ENCODE measurements around the gene COL21A1.

The COL21A1 gene

GRCh38 chr6:56232436-56232835 lies 14.9 kb downstream of the COL21A1 start:
- Histone ChIP-seq H3K27ac (ENCODE audit: low read depth, low read length) (no peak overlapping the region), H4K8ac (ENCODE audit: low read depth, low read length) (no peak overlapping the region), H3K4me3 (ENCODE audit: low read length) (no peak overlapping the region), H3K4me2 (ENCODE audit: low read length) (no peak overlapping the region), H3K4me1 (ENCODE audit: control insufficient read depth, low read depth, low read length) (no peaks in the 10 kb centered on the region), H2AK5ac (ENCODE audit: low read length) (no peak overlapping the region), H3K9ac (ENCODE audit: low read length) (no peak overlapping the region), H2BK120ac (ENCODE audit: low read depth, low read length) (no peak overlapping the region), H3K18ac (ENCODE audit: low read length) (no peak overlapping the region), H3K56ac (ENCODE audit: low read length) (no peak overlapping the region), H3K27me3 (ENCODE audit: insufficient read depth, low read length, poor library complexity) (no peaks in the 10 kb centered on the region), H4K5ac (ENCODE audit: low read length) (no peak overlapping the region), H2BK5ac (ENCODE audit: low read length) (no peak overlapping the region), H3K23ac (ENCODE audit: low read length) (no peak overlapping the region), H3K36me3 (ENCODE audit: control insufficient read depth, insufficient read depth, low read length) (no peaks in the 10 kb centered on the region), H3K79me1 (ENCODE audit: low read length) (no peaks in the 10 kb centered on the region), H2BK15ac (replicated peaks; ENCODE audit: low read depth) (no peak overlapping the region), H3K79me2 (ENCODE audit: control insufficient read depth, insufficient read depth, low read length) (no peaks in the 10 kb centered on the region), H3K4ac (ENCODE audit: low read depth, low read length) (no peak overlapping the region)
- DNase-seq, result no peak
- no CpG with 5 or more reads among the region's 2 CpGs for WGBS (ENCODE audit: extremely low coverage, insufficient coverage, low lambda C conversion rate)

- H2BK120ac ChIP-seq (ENCODE audit: low read depth, low read length), result no peak overlapping the region
- H4K8ac ChIP-seq (ENCODE audit: low read depth, low read length), result no peak overlapping the region
- no peak overlapping the region for H3K4me3 ChIP-seq (ENCODE audit: low read length)
- no peak overlapping the region for H2BK5ac ChIP-seq (ENCODE audit: low read length)
- H3K9ac ChIP-seq (ENCODE audit: low read length), result no peak overlapping the region
- no peaks in the 10 kb centered on the region for H3K4me1 ChIP-seq (ENCODE audit: control insufficient read depth, low read depth, low read length)
- H3K36me3 ChIP-seq (ENCODE audit: control insufficient read depth, insufficient read depth, low read length), result no peaks in the 10 kb centered on the region
- no peak overlapping the region for H4K5ac ChIP-seq (ENCODE audit: low read length)
- no peak overlapping the region for H3K4ac ChIP-seq (ENCODE audit: low read depth, low read length)
- H3K4me2 ChIP-seq (ENCODE audit: low read length), result no peak overlapping the region
- no peak for DNase-seq
- H3K23ac ChIP-seq (ENCODE audit: low read length), result no peak overlapping the region
- H2BK15ac ChIP-seq (replicated peaks; ENCODE audit: low read depth), result no peak overlapping the region
- H3K27ac ChIP-seq (ENCODE audit: low read depth, low read length), result no peak overlapping the region
- no peaks in the 10 kb centered on the region for H3K27me3 ChIP-seq (ENCODE audit: insufficient read depth, low read length, poor library complexity)
- no peaks in the 10 kb centered on the region for H3K79me2 ChIP-seq (ENCODE audit: control insufficient read depth, insufficient read depth, low read length)
- H3K18ac ChIP-seq (ENCODE audit: low read length), result no peak overlapping the region
- no peak overlapping the region for H2AK5ac ChIP-seq (ENCODE audit: low read length)
- H3K79me1 ChIP-seq (ENCODE audit: low read length), result no peaks in the 10 kb centered on the region
- no peak overlapping the region for H3K56ac ChIP-seq (ENCODE audit: low read length)
These were observed 15.6 kb downstream of the COL21A1 start for GRCh38 chr6:56231827-56232226.

- H3K79me1 ChIP-seq (ENCODE audit: low read length), result no peaks in the 10 kb centered on the region
- H2BK5ac ChIP-seq (ENCODE audit: low read length), result no peak overlapping the region
- no peaks in the 10 kb centered on the region for H3K79me2 ChIP-seq (ENCODE audit: control insufficient read depth, insufficient read depth, low read length)
- H3K27ac ChIP-seq (ENCODE audit: low read depth, low read length), result no peak overlapping the region
- no peak overlapping the region for H3K18ac ChIP-seq (ENCODE audit: low read length)
- H4K5ac ChIP-seq (ENCODE audit: low read length), result no peak overlapping the region
- no peaks in the 10 kb centered on the region for H3K27me3 ChIP-seq (ENCODE audit: insufficient read depth, low read length, poor library complexity)
- H3K23ac ChIP-seq (ENCODE audit: low read length), result no peak overlapping the region
- H3K9ac ChIP-seq (ENCODE audit: low read length), result no peak overlapping the region
- no peak overlapping the region for H4K8ac ChIP-seq (ENCODE audit: low read depth, low read length)
- no peak overlapping the region for H3K4ac ChIP-seq (ENCODE audit: low read depth, low read length)
- no peak overlapping the region for H3K56ac ChIP-seq (ENCODE audit: low read length)
- H3K4me2 ChIP-seq (ENCODE audit: low read length), result no peak overlapping the region
- H3K4me3 ChIP-seq (ENCODE audit: low read length), result no peak overlapping the region
- no CpG with 5 or more reads among the region's 4 CpGs for WGBS (ENCODE audit: extremely low coverage, insufficient coverage, low lambda C conversion rate)
- H3K4me1 ChIP-seq (ENCODE audit: control insufficient read depth, low read depth, low read length), result no peaks in the 10 kb centered on the region
- H3K36me3 ChIP-seq (ENCODE audit: control insufficient read depth, insufficient read depth, low read length), result no peaks in the 10 kb centered on the region
- H2BK15ac ChIP-seq (replicated peaks; ENCODE audit: low read depth), result no peak overlapping the region
- no peak overlapping the region for H2BK120ac ChIP-seq (ENCODE audit: low read depth, low read length)
- no peak overlapping the region for H2AK5ac ChIP-seq (ENCODE audit: low read length)
- no peak for DNase-seq
These were observed 16.3 kb downstream of the COL21A1 start for GRCh38 chr6:56230976-56231566.

- Histone ChIP-seq H3K79me1 (ENCODE audit: low read length) (no peaks in the 10 kb centered on the region), H3K18ac (ENCODE audit: low read length) (no peak overlapping the region), H2BK15ac (replicated peaks; ENCODE audit: low read depth) (no peak overlapping the region), H3K4me2 (ENCODE audit: low read length) (no peak overlapping the region), H3K27ac (ENCODE audit: low read depth, low read length) (no peak overlapping the region), H3K27me3 (ENCODE audit: insufficient read depth, low read length, poor library complexity) (no peaks in the 10 kb centered on the region), H3K4me1 (ENCODE audit: control insufficient read depth, low read depth, low read length) (no peaks in the 10 kb centered on the region), H3K9ac (ENCODE audit: low read length) (no peak overlapping the region), H3K79me2 (ENCODE audit: control insufficient read depth, insufficient read depth, low read length) (no peaks in the 10 kb centered on the region), H2AK5ac (ENCODE audit: low read length) (no peak overlapping the region), H4K5ac (ENCODE audit: low read length) (no peak overlapping the region), H3K56ac (ENCODE audit: low read length) (no peak overlapping the region), H2BK5ac (ENCODE audit: low read length) (no peak overlapping the region), H3K4me3 (ENCODE audit: low read length) (no peak overlapping the region), H3K4ac (ENCODE audit: low read depth, low read length) (no peak overlapping the region), H2BK120ac (ENCODE audit: low read depth, low read length) (no peak overlapping the region), H3K23ac (ENCODE audit: low read length) (no peak overlapping the region), H3K36me3 (ENCODE audit: control insufficient read depth, insufficient read depth, low read length) (no peaks in the 10 kb centered on the region), H4K8ac (ENCODE audit: low read depth, low read length) (no peak overlapping the region)
- DNase-seq, result no peak
- WGBS (ENCODE audit: extremely low coverage, insufficient coverage, low lambda C conversion rate), result no CpG with 5 or more reads among the region's 2 CpGs
These were observed 20.1 kb downstream of the COL21A1 start for GRCh38 chr6:56227071-56227879.

- H3K27me3 ChIP-seq (ENCODE audit: insufficient read depth, low read length, poor library complexity), result no peaks in the 10 kb centered on the region
- H3K4ac ChIP-seq (ENCODE audit: low read depth, low read length), result no peak overlapping the region
- H3K18ac ChIP-seq (ENCODE audit: low read length), result no peak overlapping the region
- no peak overlapping the region for H3K4me3 ChIP-seq (ENCODE audit: low read length)
- H3K36me3 ChIP-seq (ENCODE audit: control insufficient read depth, insufficient read depth, low read length), result no peaks in the 10 kb centered on the region
- no peak overlapping the region for H3K23ac ChIP-seq (ENCODE audit: low read length)
- no peak overlapping the region for H3K56ac ChIP-seq (ENCODE audit: low read length)
- no peak for DNase-seq
- no peak overlapping the region for H2AK5ac ChIP-seq (ENCODE audit: low read length)
- WGBS (ENCODE audit: extremely low coverage, insufficient coverage, low lambda C conversion rate), result no CpG with 5 or more reads among the region's 1 CpG
- H3K4me1 ChIP-seq (ENCODE audit: control insufficient read depth, low read depth, low read length), result no peaks in the 10 kb centered on the region
- H3K4me2 ChIP-seq (ENCODE audit: low read length), result no peak overlapping the region
- H2BK15ac ChIP-seq (replicated peaks; ENCODE audit: low read depth), result no peak overlapping the region
- no peak overlapping the region for H2BK120ac ChIP-seq (ENCODE audit: low read depth, low read length)
- H3K27ac ChIP-seq (ENCODE audit: low read depth, low read length), result no peak overlapping the region
- H3K79me1 ChIP-seq (ENCODE audit: low read length), result no peaks in the 10 kb centered on the region
- no peak overlapping the region for H4K5ac ChIP-seq (ENCODE audit: low read length)
- no peak overlapping the region for H4K8ac ChIP-seq (ENCODE audit: low read depth, low read length)
- H3K79me2 ChIP-seq (ENCODE audit: control insufficient read depth, insufficient read depth, low read length), result no peaks in the 10 kb centered on the region
- no peak overlapping the region for H2BK5ac ChIP-seq (ENCODE audit: low read length)
- no peak overlapping the region for H3K9ac ChIP-seq (ENCODE audit: low read length)
These were observed 23.4 kb downstream of the COL21A1 start for GRCh38 chr6:56223995-56224394.

GRCh38 chr6:56222499-56222898 lies 24.9 kb downstream of the COL21A1 start:
- Histone ChIP-seq H3K18ac (ENCODE audit: low read length) (no peak overlapping the region), H3K4me3 (ENCODE audit: low read length) (no peak overlapping the region), H3K79me1 (ENCODE audit: low read length) (no peaks in the 10 kb centered on the region), H2AK5ac (ENCODE audit: low read length) (no peak overlapping the region), H3K79me2 (ENCODE audit: control insufficient read depth, insufficient read depth, low read length) (no peaks in the 10 kb centered on the region), H3K56ac (ENCODE audit: low read length) (no peak overlapping the region), H4K5ac (ENCODE audit: low read length) (no peak overlapping the region), H3K27ac (ENCODE audit: low read depth, low read length) (no peak overlapping the region), H3K4me1 (ENCODE audit: control insufficient read depth, low read depth, low read length) (no peaks in the 10 kb centered on the region), H2BK15ac (replicated peaks; ENCODE audit: low read depth) (no peak overlapping the region), H3K9ac (ENCODE audit: low read length) (no peak overlapping the region), H3K23ac (ENCODE audit: low read length) (no peak overlapping the region), H2BK5ac (ENCODE audit: low read length) (no peak overlapping the region), H2BK120ac (ENCODE audit: low read depth, low read length) (no peak overlapping the region), H4K8ac (ENCODE audit: low read depth, low read length) (no peak overlapping the region), H3K36me3 (ENCODE audit: control insufficient read depth, insufficient read depth, low read length) (no peaks in the 10 kb centered on the region), H3K27me3 (ENCODE audit: insufficient read depth, low read length, poor library complexity) (no peaks in the 10 kb centered on the region), H3K4ac (ENCODE audit: low read depth, low read length) (no peak overlapping the region), H3K4me2 (ENCODE audit: low read length) (no peak overlapping the region)
- no peak for DNase-seq
